Osteocyte (in vitro differentiated cells): ENCODE measurements around the gene IL34. TPM values are rescaled to one million over a fixed set of nuclear protein-coding genes. Genes with fewer than 3 reads are reported as not detected.

ENCODE experiments used
- DNase-seq: peaks from one replicate; pipeline ENCODE4 v3.0.0; 2021; ENCODE audit warnings: mixed read lengths; ENCODE audit not compliant: unreplicated experiment; ENCODE audit errors: extremely low spot score
- H3K27ac Mint-ChIP-seq: one replicate; pipeline ENCODE4 v1.8.0; 2021; ENCODE audit warnings: mild to moderate bottlenecking, mixed read lengths; ENCODE audit not compliant: unreplicated experiment
- H3K27me3 Mint-ChIP-seq: one replicate; pipeline ENCODE4 v1.8.0; 2021; ENCODE audit warnings: mixed read lengths; ENCODE audit not compliant: unreplicated experiment
- H3K36me3 Mint-ChIP-seq: one replicate; pipeline ENCODE4 v1.8.0; 2021; ENCODE audit warnings: mixed read lengths; ENCODE audit not compliant: unreplicated experiment
- H3K4me1 Mint-ChIP-seq: one replicate; pipeline ENCODE4 v1.8.0; 2021; ENCODE audit warnings: mixed read lengths; ENCODE audit not compliant: unreplicated experiment
- H3K4me3 Mint-ChIP-seq: one replicate; pipeline ENCODE4 v1.8.0; 2021; ENCODE audit warnings: mild to moderate bottlenecking, moderate library complexity, mixed read lengths; ENCODE audit not compliant: unreplicated experiment
- H3K9me3 Mint-ChIP-seq: one replicate; pipeline ENCODE4 v1.8.0; 2021; ENCODE audit warnings: mixed read lengths; ENCODE audit not compliant: unreplicated experiment
- CTCF ChIP-seq: fragments of 200-600 bp; sonication (generic); IDR thresholded peaks from 2 replicates; pipeline ENCODE4 v1.5.0; 2021; ENCODE audit warnings: antibody characterized with exemption, mild to moderate bottlenecking, moderate library complexity
- total RNA-seq: library from RNA; stranded (reverse); gene quantifications from 2 replicates; pipeline ENCODE4 v1.2.1, GENCODE V29; 2021

IL34 gene
- total RNA-seq, 1 donor from 2014 or later, result 12.7 TPM

- Mint-ChIP-seq H3K4me3 (no peak overlapping the region), H3K4me1 (peaks cover 6% of the 10 kb centered on the region), H3K27me3 (no peaks in the 10 kb centered on the region), H3K36me3 (peaks cover 8% of the 10 kb centered on the region), H3K27ac (peak overlapping the region; percentile 31), H3K9me3 (no peaks in the 10 kb centered on the region)
- DNase-seq, result no peak
- no peak for TF ChIP-seq CTCF
Measured at GRCh38 chr16:70660672-70661350, 14.5 kb downstream of the IL34 start.

- H3K9me3 Mint-ChIP-seq, result no peaks in the 10 kb centered on the region
- DNase-seq, result no peak
- H3K36me3 Mint-ChIP-seq, result peaks cover 15% of the 10 kb centered on the region
- TF ChIP-seq CTCF, result no peak
- H3K27me3 Mint-ChIP-seq, result no peaks in the 10 kb centered on the region
- no peak overlapping the region for H3K4me3 Mint-ChIP-seq
- H3K4me1 Mint-ChIP-seq, result peaks cover 4% of the 10 kb centered on the region
- H3K27ac Mint-ChIP-seq, result peak overlapping the region; percentile 38
Measured at GRCh38 chr16:70661534-70661917, 15.2 kb downstream of the IL34 start.

DNA sequence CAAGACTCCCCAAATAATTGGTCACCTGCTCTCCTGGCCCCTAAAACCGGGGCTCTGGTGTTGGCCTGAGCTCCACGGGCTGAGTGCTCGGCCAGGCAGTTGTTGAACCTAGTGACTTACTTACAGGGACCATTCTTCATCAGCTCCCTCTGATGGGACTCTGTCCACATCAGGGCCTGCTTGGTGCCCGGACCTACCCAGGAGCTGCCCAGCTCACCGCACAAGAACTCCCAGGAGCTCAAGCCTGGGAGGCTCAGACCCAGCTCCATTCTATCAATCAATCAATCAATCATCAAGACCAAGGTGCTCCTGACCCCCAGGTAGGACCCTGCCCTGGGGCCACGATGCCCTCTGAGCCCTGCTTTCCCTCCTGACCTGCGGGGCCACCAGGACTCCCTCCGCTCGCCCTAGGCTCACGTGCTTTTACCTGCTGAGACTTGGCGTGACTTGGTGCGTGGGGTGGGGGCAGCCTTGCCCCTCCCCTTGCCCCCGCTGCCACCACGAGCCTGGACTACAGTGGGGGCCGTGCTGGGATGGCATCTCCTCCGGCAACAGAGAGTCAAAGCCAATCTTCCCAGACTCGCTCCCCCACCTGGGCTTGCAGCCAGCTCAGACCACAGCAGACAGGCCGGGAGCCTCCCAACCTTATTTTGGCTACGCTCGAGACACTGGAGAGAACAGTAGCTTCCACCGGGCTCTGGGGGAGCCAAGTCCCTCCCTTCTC, 15.7 kb downstream of the IL34 start:
- Mint-ChIP-seq H3K27me3 (no peaks in the 10 kb centered on the region), H3K4me1 (peaks cover 4% of the 10 kb centered on the region), H3K9me3 (no peaks in the 10 kb centered on the region), H3K27ac (peak overlapping the region; percentile 73), H3K36me3 (peaks cover 17% of the 10 kb centered on the region), H3K4me3 (no peak overlapping the region)
- no peak for TF ChIP-seq CTCF
- no peak for DNase-seq

DNA sequence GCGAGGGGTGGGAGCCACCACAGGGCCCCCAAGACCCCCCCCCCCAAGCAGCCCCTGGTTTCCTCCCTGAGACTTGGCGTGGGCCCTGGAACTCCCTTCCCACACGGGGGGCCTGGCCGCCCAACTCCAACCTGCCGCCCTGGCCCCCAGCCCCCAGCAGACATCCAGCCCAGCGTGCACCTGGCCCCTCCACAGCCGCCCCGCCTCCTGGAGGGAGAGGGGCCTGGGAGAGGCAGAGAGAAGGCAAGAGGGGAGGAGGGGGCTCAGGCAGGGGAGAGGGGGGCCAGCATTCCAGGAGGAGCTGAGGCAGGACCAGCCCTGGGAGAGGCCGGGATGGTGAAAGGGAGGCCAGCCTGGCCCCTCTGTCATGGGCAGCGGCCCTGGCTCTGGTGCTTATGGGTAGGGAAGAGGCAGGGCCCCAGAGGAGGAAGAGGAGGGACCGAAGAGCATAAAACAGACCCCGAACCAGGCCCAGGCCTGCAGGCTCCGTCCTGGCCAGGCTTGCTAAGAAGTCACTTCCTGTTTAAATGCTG, 16.7 kb downstream of the IL34 start:
- peaks cover 4% of the 10 kb centered on the region for H3K4me1 Mint-ChIP-seq
- H3K27ac Mint-ChIP-seq, result no peak overlapping the region
- no peaks in the 10 kb centered on the region for H3K27me3 Mint-ChIP-seq

More for the DNA sequence above, 16.7 kb downstream of the IL34 start:
- H3K9me3 Mint-ChIP-seq, result no peaks in the 10 kb centered on the region
- TF ChIP-seq CTCF, result no peak
- no peak for DNase-seq
- H3K36me3 Mint-ChIP-seq, result peaks cover 22% of the 10 kb centered on the region
- no peak overlapping the region for H3K4me3 Mint-ChIP-seq
